ENCODE measurements around the gene HTR4.
"Not testable (repeated sequence)": the region's sequence is repeated elsewhere in the genome, so short reads cannot be mapped to it uniquely, and the experiment has no call there.

Gene HTR4

GRCh38 chr5:148529450-148529849 lies 124.9 kb downstream of the HTR4 start:
- DNase-seq, result not testable (repeated sequence)

GRCh38 chr5:148524721-148525120 lies 129.6 kb downstream of the HTR4 start:
- DNase-seq, result no peak

DNA sequence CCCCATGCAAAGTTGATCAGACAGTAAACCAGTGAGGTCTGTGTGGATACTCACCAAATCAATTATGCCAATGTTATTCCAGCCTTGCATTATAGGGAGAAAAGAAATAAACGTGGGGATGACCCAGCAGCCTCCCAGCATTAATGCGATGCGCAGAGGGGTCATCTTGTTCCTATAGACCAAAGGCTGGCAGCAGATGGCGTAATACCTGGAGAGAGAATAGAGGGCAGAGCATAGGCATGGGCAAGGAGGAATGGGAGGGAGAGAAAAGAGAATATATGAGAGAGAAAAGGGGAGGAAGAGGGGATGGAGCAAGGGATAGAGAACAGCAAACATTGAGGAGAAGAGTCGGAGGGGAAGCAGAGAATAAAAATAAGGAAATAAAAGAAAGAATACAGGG lies 131.2 kb downstream of the HTR4 start:
- no peak for DNase-seq

DNA sequence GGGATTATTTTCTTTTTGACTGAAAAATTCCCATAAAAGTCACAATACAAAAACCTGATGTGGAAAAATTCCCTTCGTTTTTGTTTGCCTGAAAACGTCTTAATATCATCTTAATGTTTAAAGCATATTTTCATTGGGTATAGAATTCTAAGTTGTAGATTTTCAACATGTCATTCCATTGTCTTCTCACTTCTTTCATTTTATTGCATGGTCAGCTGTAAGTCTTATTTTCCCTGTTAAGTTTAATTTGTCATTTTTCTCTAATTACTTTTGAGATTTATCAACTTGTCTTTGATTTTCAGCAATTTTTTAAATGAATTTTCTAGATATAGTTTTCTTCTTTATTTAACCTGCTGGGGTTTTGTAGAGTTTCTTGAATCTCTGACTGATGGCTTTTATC lies 138.9 kb downstream of the HTR4 start:
- DNase-seq, result no peak

DNA sequence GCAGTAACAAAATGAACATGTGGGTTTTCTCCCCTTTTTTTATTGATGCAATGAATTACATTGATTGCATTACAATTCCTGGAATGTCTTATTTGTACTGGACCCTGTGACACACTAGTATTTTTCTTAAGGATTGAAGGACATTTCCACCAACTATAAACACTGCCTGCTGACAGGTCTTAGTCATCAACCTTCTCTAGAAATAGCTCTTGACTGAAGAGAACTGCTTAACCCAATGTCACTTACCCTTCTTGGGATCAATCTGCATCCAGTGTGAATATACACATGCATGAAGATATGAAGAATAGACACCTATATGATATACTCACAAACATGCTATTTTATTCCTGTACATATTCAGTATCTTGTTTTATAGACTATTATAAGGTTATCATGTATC lies 140.0 kb downstream of the HTR4 start:
- no peak for DNase-seq

GRCh38 chr5:148512498-148512897 lies 141.8 kb downstream of the HTR4 start:
- no peak for DNase-seq

DNA sequence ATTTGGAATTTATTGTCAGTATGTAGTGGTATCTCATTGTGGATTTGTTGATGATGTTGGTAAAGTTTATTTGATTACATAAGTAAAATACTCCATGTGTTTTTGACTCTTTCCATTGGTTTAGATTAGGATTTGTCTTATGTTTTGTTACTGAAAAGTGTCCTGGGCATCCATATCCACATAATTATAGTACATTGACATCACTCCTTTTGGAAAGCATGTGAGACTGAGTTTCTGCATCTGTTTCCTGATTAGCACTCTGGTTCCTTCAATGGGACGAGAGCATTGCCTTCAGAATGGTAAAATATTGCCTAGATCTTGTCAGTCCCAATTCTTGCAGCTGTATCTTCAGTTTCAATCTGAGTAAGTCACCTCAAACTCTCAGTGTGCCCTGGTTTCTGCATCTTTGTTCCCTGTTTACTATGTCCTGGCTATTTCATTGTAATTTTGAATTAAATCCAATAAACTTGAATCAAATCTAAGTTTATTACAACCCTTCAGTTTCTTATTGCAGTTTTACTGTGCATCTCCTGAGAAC lies 142.4 kb downstream of the HTR4 start:
- no peak for DNase-seq

DNA sequence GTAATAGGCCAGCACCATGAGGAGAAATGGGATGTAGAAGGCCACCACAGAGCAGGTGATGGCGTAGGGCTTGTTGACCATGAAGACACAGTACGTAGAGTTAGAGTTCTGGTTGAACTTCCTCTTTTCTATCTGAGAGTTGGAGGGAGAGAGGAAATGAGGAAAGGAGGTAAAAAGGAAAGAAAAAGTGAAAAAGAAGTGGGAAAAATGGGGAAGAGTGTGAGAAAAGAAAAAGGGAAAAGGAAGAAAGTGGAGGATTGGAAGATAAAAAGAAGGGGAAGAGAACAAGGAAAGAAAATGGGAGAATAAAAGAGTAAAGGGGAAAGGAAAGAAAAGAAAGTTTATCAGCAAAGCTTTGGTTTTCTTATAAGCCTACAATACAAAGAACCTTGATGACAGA lies 144.4 kb downstream of the HTR4 start:
- DNase-seq, result no peak

GRCh38 chr5:148507648-148508047 lies 146.7 kb downstream of the HTR4 start:
- no peak for DNase-seq

GRCh38 chr5:148499452-148499851 lies 154.9 kb downstream of the HTR4 start:
- DNase-seq, result no peak

DNA sequence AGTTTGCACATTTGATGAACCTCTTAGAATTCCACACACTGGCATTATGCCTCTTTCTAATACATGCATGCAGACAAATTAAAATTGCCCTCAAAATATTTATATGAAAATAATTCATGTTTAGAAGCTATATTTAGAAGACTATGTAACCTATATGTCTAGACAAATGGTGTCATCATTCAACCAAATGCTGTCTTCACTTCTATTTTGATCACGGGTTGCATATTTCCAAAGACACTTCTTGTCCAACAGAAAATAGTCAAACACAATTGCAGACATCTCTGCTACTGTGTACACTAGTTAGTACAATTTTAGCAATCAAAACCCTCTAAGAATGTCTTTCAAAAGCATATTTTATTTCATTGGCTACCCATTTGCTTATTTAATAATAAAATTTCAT lies 156.6 kb downstream of the HTR4 start:
- no peak for DNase-seq

DNA sequence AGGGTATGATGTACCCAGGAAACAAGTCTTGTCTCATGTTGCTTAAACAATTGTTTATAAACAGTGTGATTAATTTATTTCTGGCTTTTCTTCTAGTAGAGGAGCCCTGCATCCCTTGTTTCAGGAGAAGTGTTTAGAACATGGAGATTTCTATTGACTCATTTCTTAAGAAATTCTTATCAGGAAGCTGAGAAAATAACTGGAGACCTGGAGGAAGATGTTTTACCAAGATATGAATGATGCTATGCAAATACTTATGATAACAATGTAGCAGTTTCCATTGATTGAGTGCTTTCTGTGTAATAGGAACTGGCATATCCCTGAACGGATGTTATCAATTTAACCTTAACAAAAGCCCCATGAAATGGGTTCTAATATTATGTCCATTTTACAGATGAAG lies 162.0 kb downstream of the HTR4 start:
- no peak for DNase-seq

DNA sequence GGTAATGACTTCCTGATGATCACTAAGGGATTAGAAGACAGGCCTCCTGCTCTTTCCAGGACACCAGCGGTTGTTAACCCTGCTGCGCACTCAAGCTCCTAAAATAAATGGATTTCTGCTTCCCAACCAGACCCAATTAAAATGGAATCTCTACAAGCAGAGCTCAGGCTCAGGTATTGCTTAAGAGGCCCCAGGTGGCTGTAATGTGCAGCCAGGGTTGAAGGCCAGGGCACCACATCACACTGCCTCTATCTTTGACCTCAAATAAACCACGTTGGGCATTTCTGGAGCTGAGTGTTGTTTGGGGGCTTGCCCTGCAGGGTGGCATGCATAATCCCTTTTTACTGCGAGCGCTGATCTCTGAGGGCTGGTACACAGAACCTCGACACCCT lies 162.5 kb downstream of the HTR4 start:
- no peak for DNase-seq

GRCh38 chr5:148491015-148491792 lies 163.1 kb downstream of the HTR4 start:
- DNase-seq, result no peak

DNA sequence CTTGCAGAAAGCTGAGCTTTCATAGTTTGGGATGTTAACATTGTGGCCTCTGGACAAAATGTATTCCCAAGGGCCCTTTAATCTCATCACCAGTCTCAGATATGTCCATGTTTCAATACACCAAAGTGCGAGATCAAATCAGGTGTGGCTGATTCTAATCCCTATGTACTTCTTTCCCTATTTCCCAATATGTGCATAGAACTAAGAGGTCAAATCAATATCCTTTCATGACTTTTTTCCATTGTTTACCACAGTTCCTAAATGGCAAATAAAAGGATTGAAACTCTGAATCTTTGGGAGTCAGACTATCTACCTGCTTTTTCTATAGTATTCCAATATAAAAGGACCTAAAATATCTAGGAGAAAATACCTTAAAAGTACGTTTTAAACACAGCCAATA lies 165.6 kb downstream of the HTR4 start:
- no peak for DNase-seq

DNA sequence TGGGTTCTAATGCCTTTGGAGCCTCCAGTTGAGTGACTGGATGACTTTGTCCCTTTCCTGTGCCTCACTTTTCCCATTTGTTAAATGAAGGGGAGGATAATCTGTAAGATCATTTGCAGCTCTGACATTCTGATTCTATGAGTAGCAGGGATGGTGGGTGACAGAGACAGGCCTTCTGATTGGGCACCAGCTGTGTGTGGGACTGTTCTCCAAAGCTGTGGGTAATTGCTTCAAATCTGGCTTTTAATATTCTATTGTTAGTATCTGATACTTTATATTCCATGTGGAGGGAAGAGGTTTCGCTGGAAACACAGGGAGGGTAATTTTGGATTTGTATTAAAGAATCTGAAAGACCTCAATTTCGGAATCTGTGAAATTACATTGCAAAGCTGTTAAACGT lies 167.9 kb downstream of the HTR4 start:
- DNase-seq, result no peak

DNA sequence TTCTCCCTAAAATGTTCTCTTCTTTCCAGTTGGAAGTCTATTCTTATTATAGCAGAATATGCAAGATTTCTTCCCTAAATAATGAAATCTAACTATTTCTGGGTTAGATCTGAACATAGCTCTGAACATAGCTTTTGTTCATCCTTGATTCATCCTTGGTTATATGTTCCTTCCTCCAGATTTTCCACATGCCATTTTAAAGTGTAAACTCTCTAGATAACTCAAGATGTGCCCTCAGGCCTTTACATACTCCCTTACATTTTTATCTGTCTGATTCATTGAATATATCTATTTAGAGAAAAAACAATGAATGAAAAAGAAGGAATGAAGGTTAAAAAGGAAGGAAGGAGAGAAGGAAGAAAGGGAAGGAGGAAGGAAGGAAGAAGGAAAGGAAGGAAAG lies 169.7 kb downstream of the HTR4 start:
- DNase-seq, result no peak

GRCh38 chr5:148483750-148484149 lies 170.6 kb downstream of the HTR4 start:
- no peak for DNase-seq

DNA sequence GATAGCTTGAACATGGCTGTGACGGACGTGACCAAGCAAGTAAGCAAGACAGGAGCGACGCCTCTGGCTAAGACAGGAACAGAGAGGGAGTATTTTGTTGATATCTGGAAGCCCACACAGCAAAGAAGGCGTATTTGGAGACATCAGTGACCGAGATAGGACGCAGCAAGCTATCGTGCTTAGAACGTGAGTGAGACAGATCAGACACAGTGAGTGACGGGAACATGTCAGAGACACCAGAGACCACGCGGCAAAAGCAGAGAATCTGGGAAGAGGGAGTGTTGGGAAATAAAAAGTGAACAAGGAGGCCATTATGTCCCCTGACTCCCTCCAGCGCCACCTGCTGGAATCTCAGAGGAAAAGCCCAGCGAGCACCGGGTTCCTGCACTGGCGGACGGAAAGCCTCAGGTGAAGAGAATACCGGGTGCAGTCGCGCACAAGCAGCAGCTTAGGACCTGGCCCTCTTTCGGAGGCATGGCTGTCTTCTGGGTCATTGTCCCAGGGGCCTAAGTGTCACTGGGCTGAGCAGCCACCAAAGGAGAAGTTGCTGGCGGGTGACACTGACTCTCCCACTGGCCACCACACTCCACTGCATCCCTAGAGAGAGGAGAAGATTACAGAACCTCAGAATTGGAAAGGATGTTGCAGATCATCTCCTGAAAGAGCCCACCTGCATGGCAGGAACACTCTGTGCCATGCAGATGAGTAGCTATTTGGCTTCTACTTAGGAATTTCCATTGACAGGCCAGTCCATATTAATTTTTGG lies 171.4 kb downstream of the HTR4 start:
- peak; percentile 37 for DNase-seq

DNA sequence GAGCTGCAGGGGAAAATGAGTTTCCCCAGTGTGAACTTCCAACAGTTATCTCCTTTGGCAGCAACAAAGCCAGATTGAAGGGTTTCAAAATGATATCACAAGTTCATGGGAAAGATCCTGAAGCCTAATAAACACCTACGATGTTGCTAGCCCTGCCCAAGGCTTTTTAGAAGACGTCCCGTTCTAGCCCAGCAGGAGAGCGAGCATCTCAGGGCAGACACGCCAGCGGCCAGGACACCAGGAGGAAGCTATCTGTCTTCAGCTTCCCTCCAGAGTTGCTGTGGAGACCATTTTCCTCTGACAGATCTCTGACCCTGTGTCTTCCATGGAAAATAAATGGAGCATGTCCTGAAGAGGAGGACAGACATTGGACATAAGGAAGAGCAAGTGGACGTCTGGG lies 172.1 kb downstream of the HTR4 start:
- no peak for DNase-seq

DNA sequence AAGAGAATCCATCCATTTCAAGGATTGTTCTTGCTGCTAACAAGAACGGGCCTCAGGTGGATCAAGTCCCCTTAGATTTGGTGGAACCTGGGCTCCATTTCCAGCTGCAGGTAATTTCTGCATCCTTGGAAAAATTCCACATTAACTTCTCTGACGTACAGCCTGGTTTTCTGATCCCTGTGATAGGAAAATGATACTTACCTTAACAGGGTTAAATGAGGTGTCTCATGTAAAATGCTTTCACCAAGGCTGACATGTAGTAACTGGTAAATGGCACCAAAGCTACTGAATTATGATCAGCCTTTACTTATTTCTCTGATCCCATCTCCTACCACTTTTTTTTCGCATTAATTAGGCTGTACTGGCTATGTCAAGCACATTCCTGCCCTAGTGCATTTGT lies 176.9 kb downstream of the HTR4 start:
- DNase-seq, result no peak

- no peak for DNase-seq
These were observed 178.0 kb downstream of the HTR4 start for GRCh38 chr5:148476302-148476701.

DNA sequence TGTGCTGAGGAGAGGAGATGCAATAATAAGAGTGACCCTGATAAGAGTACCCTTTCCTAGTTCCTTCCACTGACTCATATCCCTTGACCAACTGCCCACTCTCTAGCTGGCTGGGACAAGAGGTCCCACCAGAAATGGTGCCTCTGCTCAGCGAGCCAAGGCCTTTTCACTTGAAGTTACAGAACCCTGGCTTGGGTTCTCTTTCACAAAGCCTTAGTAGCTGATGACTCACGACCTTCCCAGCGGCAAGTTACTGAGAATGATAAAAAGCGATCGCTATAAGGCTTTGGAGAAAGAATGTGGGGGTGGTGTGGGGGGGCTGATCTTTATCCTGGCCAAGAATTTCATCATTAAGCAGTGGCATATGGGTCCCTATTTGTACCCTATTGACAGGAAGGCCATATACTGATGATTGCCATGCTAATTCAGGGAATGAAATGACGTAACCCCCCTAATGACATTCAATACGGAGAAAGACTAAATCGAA lies 180.3 kb downstream of the HTR4 start:
- DNase-seq, result no peak

DNA sequence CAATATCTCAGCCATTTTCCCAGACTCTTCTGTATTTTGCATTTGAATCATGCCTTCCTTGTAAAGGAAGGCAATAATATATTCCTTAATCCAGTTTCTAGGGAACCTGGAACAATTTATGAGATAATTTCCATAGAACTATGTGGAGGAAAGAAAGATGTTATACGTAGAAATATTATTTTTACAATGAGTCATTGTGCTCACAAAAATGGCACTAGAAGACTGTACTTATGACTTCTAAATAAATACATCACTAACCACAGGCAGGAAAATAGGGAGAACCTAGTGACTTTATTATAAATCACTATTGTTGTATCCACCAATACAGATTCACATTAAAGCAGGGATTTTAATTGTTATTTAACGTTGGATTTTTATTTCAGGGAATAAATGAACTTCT lies 182.9 kb downstream of the HTR4 start:
- DNase-seq, result no peak
